CD4-positive, alpha-beta T cell treated with Interferon gamma for 1 hour (primary cell): Measurements from ENCODE around the gene SYK.

Experiments
- DNase-seq: peaks from one replicate; pipeline ENCODE4 v3.0.0-alpha.2; 2020

The SYK gene

GRCh38 chr9:90909225-90909624 is 107.6 kb downstream of the SYK start:
- DNase-seq, result no peak

- no peak for DNase-seq
Measured at GRCh38 chr9:90909747-90910283, 108.2 kb downstream of the SYK start.

GRCh38 chr9:90914196-90914595 is 112.6 kb downstream of the SYK start:
- no peak for DNase-seq

GRCh38 chr9:90914868-90915483 is 113.4 kb downstream of the SYK start:
- DNase-seq, result peak; percentile 64

- DNase-seq, result no peak
Measured at GRCh38 chr9:90915693-90916092, 114.1 kb downstream of the SYK start.

GRCh38 chr9:90916147-90916734 is 114.6 kb downstream of the SYK start:
- no peak for DNase-seq

- no peak for DNase-seq
Measured at GRCh38 chr9:90919883-90920282, 118.3 kb downstream of the SYK start.

GRCh38 chr9:90921104-90921503 is 119.5 kb downstream of the SYK start:
- DNase-seq, result no peak

- DNase-seq, result no peak
Measured at GRCh38 chr9:90921969-90922368, 120.3 kb downstream of the SYK start.

GRCh38 chr9:90925581-90926257 is 124.1 kb downstream of the SYK start:
- no peak for DNase-seq

- no peak for DNase-seq
Measured at GRCh38 chr9:90926936-90927335, 125.3 kb downstream of the SYK start.

- DNase-seq, result no peak
Measured at GRCh38 chr9:90927496-90927895, 125.9 kb downstream of the SYK start.

GRCh38 chr9:90929626-90930025 is 128.0 kb downstream of the SYK start:
- DNase-seq, result no peak

- DNase-seq, result no peak
Measured at GRCh38 chr9:90933468-90933867, 131.8 kb downstream of the SYK start.

- no peak for DNase-seq
Measured at GRCh38 chr9:90939351-90939750, 137.7 kb downstream of the SYK start.

GRCh38 chr9:90940280-90940679 is 138.7 kb downstream of the SYK start:
- no peak for DNase-seq

- DNase-seq, result no peak
Measured at GRCh38 chr9:90941661-90942060, 140.0 kb downstream of the SYK start.

- peak; percentile 5 for DNase-seq
Measured at GRCh38 chr9:90942555-90942954, 140.9 kb downstream of the SYK start.

- no peak for DNase-seq
Measured at GRCh38 chr9:90943341-90943740, 141.7 kb downstream of the SYK start.

GRCh38 chr9:90945336-90945735 is 143.7 kb downstream of the SYK start:
- DNase-seq, result no peak

- no peak for DNase-seq
Measured at GRCh38 chr9:90946982-90947381, 145.4 kb downstream of the SYK start.
